HUES6 (cell line): ENCODE data around the gene POM121.
"Not testable (repeated sequence)": the region's sequence is repeated elsewhere in the genome, so short reads cannot be mapped to it uniquely, and the experiment has no call there.

ENCODE experiments used
- H3K27ac ChIP-seq: 2 replicates; pipeline ENCODE4 v1.7.0; 2013; ENCODE audit warnings: low read depth, mild to moderate bottlenecking, low read length, inconsistent platforms
- H3K27me3 ChIP-seq: 2 replicates; pipeline ENCODE4 v1.6.1; 2013; ENCODE audit warnings: low read length; ENCODE audit not compliant: control insufficient read depth, insufficient read depth
- H3K36me3 ChIP-seq: 2 replicates; pipeline ENCODE4 v1.6.1; 2013; ENCODE audit warnings: low read length; ENCODE audit not compliant: control insufficient read depth, insufficient read depth
- H3K4me1 ChIP-seq: 2 replicates; pipeline ENCODE4 v1.6.1; 2013; ENCODE audit warnings: low read length; ENCODE audit not compliant: control insufficient read depth, insufficient read depth
- H3K4me3 ChIP-seq: 2 replicates; pipeline ENCODE4 v1.5.1; 2013; ENCODE audit warnings: low read depth, low read length
- H3K9ac ChIP-seq: one replicate; pipeline ENCODE4 v1.6.1; 2013; ENCODE audit warnings: mild to moderate bottlenecking, low read length
- H3K9me3 ChIP-seq: 2 replicates; pipeline ENCODE4 v1.6.1; 2013; ENCODE audit warnings: low read depth, low read length; ENCODE audit not compliant: control insufficient read depth, insufficient read depth

Gene POM121

DNA sequence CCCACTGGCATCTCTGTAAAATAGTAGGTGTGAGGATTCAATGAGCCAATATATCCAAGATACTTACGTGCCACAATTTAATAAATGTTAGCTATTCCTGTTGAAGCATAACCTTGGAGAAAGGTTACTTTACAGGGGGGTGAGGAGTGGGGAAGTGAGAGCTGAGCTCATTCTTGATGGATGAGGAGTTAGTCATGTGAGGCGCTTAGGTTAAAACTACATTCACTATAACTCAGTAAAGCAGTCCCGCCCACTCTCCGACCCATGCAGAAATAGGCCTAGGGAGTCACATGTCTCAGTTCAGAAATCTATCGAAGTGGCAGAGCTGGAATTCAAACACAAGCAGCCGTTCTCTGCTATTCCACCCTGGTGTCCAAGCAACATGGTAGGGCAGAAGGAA, 25.5 kb downstream of the POM121 start:
- not testable (repeated sequence) for H3K4me1 ChIP-seq, H3K9ac ChIP-seq, H3K27ac ChIP-seq, H3K4me3 ChIP-seq, H3K27me3 ChIP-seq, H3K9me3 ChIP-seq
- peaks cover 22% of the 10 kb centered on the region for H3K36me3 ChIP-seq

DNA sequence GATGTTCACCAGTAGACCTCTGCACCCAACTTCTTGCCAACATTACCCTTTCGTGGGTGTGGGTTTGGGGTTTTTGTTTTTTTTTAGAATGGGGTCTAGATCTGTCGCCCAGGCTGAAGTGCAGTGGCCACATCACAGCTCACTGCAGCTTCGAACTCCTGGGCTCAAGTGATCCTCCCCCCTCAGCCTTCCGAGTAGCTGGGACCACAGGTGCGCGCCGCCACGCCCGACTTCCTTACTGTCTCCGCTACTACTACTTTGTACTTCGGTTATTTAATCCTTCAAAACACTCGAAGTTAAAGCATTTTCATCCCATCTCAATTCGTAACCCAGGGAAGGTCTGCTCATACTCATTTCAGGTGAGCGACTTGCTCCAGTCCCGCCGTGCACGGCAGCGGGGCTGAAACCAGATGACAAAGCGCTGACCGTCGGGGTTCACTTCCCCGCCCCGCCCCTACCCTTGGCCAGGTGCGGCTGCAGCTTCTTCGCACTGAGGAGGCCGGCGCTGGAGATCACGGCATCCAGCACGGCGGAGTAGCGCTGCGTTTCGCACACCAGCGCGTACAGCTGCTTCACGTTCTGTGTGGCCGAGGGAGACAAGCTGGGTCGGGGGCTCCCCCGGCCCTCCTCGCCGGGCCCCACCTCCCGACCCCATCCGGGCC, 29.1 kb downstream of the POM121 start:
- H3K4me3 ChIP-seq: peak overlapping the region; percentile 55
- not testable (repeated sequence) for H3K9me3 ChIP-seq, H3K27me3 ChIP-seq, H3K9ac ChIP-seq, H3K36me3 ChIP-seq, H3K27ac ChIP-seq, H3K4me1 ChIP-seq

DNA sequence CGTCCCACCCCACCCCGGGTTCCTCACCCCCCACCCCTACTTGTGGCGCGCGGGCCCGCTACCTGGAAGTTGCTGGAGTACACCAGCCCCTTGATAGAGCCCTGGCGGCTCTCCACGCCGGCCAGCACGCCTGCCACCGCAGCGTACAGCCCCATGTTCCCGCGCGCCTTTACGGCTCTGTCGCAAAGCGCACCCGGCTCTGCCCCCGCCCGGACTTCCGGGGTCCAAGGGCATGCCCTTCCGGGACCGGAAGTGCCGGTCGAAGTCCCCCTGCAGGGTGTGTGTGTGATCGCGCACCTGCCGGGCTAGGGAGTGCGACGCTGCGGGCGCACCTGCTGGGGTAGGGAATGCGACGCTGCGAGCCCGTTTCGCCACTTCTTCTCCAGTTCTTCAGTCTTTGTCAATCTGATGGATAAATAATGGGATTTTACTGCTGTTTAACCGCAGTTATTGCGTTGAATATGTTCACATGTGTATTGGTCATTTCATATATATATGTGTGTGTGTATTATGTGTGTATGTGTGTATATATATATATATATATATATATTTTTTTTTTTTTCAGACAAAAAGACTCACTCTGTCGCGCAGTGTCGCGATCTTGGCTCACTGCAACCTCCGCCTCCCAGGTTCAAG, 29.8 kb downstream of the POM121 start:
- H3K27me3 ChIP-seq: not testable (repeated sequence)
- H3K4me3 ChIP-seq: 0 out of 2 replicates have a peak overlapping the region, but pooled peaks have one; percentile 29

DNA sequence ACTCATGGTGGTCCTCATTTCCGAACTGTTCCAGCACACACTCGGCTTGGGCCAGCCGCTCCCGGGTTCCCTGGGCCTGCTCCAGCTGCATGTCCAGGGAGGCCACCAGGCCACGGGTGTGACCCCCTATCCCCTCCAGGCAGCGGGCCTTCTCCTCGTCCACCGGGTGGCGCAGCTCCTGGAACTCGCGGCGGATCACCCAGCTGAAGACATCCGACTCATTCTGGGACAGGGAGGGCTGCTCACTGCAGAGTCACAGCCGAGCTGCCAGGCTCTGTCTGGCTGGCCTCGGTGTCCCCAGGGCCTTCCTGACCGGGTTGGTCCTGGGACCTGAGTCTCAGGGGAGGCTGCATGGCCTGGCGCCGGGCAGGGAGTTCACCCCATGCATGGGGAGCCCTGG, 35.1 kb downstream of the POM121 start:
- not testable (repeated sequence) for H3K4me3 ChIP-seq, H3K27me3 ChIP-seq, H3K27ac ChIP-seq, H3K9ac ChIP-seq, H3K9me3 ChIP-seq, H3K36me3 ChIP-seq, H3K4me1 ChIP-seq

More for the DNA sequence above, 29.8 kb downstream of the POM121 start:
- not testable (repeated sequence) for H3K4me1 ChIP-seq, H3K9me3 ChIP-seq, H3K9ac ChIP-seq, H3K27ac ChIP-seq, H3K36me3 ChIP-seq

DNA sequence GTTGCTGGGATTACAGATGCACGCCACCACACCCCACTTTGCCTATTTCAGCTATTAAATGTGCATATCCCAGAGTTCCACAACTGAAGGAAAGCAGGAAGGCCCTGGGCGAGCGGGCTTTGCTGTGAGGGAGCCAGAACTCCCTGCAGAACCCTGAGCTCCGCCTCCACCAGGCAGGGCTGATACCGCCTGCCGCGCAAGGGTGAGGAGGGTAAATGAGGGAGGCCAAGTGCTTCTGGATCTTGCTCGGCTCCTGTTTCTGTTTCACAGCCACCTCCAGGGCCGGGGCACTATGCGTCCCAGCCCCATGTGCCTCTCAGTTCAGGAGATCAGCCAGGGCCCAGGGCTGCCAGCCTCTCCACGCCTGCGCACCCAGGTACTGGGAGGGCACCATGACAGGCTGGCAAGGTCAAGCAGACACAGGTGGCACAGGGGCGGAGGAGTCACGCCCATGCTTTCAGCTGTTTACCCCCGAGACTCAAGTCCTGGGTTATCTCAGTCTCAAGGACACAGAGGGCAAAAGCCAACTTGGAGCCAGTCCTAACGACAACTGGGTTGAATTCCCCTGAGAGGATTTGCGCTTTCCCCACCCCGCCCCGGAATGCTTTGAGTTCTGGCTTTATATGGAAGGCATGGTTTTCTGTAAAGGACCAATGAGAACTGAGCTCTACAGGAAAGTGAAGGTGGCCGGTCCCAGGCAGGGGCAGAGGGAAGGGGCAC, 35.9 kb downstream of the POM121 start:
- H3K27ac ChIP-seq, H3K36me3 ChIP-seq, H3K4me1 ChIP-seq, H3K9ac ChIP-seq, H3K4me3 ChIP-seq, H3K9me3 ChIP-seq, H3K27me3 ChIP-seq: not testable (repeated sequence)

DNA sequence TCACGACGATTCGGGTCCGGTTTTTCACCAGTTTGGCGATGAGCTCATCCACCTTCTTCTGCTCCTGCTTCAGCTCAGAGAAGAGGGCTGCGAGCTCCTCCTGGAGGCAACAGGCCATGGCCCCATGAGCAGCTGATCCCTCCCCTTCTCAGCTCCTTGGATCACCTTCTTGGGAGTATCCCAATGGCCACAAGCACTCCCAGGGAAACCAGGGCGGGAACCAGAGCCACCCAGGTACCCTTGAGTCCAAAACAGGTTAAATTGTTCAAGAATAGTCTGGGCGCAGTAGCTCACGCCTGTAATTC, 36.4 kb downstream of the POM121 start:
- not testable (repeated sequence) for H3K36me3 ChIP-seq, H3K4me1 ChIP-seq, H3K9me3 ChIP-seq, H3K27ac ChIP-seq, H3K9ac ChIP-seq, H3K4me3 ChIP-seq, H3K27me3 ChIP-seq

DNA sequence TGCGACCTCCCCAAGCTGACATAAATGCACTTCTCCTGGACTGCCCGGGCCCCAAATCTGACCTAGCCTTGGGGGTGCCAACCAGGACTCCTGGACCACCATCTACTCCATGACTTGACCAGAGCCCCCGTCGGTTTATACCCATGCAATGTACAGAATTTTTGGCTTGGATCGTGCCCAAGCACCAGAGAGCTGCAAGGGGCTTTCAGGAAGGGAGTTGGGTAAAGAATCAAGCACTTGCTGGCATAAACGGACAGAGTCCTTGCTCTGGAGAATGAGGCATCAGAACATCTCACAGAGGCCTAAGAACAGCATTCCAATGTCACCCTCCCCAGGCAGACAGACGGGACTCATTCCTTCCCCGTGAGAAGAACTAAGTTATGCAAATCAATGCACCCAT, 38.2 kb downstream of the POM121 start:
- not testable (repeated sequence) for H3K9ac ChIP-seq, H3K4me3 ChIP-seq, H3K27ac ChIP-seq, H3K4me1 ChIP-seq, H3K27me3 ChIP-seq, H3K9me3 ChIP-seq, H3K36me3 ChIP-seq

DNA sequence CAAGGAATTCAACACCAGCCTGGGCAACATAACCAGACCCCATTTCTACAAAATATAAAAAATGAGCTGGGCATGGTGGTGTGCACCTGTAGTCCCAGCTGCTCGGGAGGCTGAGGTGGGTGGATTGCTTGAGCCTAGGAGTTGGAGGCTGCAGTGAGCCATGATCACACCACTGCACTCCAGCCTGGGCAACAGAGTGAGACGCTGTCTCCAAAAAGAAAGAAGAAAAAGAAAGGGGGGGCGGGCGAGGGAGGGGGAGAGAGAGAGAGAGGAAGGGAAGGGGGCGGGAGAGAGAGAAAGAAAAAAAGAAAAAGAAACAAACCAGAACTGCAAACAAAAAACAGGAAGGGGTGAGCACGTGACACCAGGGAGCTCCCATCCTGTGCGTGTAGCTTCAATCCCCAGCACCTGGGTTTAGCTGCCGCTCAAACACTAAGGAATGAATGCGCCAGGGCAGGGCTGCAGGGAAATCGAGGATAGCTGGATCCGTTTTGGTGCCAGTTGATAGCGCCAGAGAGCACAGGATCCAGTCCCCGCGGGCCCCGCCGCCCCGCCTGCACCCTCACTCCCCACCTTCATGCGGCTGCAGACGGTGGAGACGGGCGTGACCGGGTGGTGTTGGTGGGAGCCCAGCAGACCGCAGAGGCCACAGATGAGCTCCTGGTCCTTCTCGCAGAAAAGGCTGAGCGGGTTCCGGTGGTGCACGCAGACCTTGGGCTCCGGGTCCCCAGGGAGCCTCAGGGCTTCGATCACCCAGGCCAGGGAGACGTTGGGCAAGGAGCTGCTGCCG, 40.5 kb downstream of the POM121 start:
- not testable (repeated sequence) for H3K4me3 ChIP-seq, H3K36me3 ChIP-seq, H3K27me3 ChIP-seq, H3K9me3 ChIP-seq, H3K4me1 ChIP-seq, H3K27ac ChIP-seq, H3K9ac ChIP-seq

DNA sequence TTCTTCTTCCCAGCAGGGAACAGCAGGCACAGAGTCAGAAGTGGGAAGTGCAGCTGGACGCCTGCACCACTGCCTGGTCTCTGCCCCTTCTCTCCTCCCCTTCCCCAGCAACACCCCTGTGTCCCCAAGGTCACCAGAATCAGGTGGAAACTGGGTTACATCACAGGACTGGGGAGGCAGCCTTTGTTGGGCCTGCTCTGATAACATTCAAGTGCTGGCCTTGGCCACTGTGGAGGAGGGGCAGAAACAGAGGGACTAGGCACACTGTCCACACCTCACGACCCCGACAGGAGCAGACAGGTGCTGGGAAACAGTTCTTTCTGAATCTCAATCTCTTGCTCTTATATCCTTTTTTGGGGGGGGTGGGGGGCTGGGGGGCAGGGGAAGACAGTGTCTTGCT, 42.0 kb downstream of the POM121 start:
- not testable (repeated sequence) for H3K36me3 ChIP-seq, H3K27me3 ChIP-seq, H3K9me3 ChIP-seq, H3K27ac ChIP-seq, H3K9ac ChIP-seq, H3K4me3 ChIP-seq, H3K4me1 ChIP-seq

DNA sequence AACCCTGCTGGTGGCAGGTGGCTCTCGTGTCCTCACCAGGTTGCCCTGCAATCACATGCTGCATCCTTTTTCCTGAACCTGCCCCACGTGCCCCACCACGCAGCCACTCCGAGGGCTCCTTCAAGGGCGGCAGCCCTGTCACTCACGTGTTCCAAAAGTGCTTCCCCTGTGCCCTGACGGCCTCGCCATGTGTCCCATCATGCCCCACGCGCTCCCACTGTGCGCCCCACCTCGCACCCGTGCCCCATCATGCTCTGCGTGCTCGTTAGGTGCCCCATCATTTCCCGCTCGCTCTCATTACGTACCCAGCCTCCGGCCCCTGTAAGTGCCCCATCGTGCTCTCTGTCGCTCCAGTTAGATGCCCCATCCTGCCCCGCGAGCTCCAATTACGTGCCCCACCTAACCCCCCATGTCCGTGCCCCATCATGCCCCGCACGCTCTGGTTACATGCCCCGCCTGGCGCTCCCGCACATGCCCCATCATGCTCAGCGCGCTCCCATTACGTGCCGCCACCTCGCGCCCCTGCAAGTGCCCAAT, 44.2 kb downstream of the POM121 start, which contains the start of gene TRIM74:
Gene TRIM74 (minus strand): TSS at position 487 of the 537 bp plus-strand sequence. CDS start 3,309 bp downstream, outside the sequence.
- H3K9ac ChIP-seq, H3K9me3 ChIP-seq, H3K4me1 ChIP-seq, H3K4me3 ChIP-seq, H3K36me3 ChIP-seq, H3K27ac ChIP-seq, H3K27me3 ChIP-seq: not testable (repeated sequence)

DNA sequence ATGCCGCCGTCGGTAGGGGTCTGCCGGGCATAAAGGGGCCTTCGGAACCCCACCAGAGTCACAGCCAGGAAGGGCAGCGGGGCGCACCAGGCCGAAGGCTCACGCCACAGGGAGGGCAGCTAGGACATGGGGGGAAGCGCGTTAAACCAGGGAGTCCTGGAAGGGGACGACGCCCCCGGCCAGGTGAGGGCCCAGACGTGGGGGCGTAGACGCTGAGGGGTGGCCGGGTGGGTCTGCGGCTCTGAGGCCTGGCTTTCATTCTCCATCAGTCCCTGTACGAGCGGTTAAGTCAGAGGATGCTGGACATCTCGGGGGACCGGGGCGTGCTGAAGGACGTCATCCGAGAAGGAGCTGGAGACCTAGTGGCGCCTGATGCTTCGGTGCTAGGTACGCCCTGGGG, 44.8 kb downstream of the POM121 start:
- not testable (repeated sequence) for H3K4me1 ChIP-seq, H3K27me3 ChIP-seq, H3K9ac ChIP-seq, H3K36me3 ChIP-seq, H3K9me3 ChIP-seq, H3K27ac ChIP-seq, H3K4me3 ChIP-seq
